Colonic mucosa (tissue), 4 donors: ENCODE results near the gene EYS. TPM values are rescaled to one million over a fixed set of nuclear protein-coding genes. Genes with fewer than 3 reads are reported as not detected.

Experiments used
- DNase-seq: peaks from one replicate; pipeline ENCODE4 v3.0.0-alpha.2; 2020
- H3K27ac ChIP-seq: fragments of 200-600 bp; one replicate; pipeline ENCODE4 v1.8.0; 2021
- H3K27me3 ChIP-seq: fragments of 200-600 bp; one replicate; pipeline ENCODE4 v1.8.0; 2021
- H3K36me3 ChIP-seq: fragments of 200-600 bp; one replicate; pipeline ENCODE4 v1.8.0; 2021
- H3K4me1 ChIP-seq: fragments of 200-600 bp; one replicate; pipeline ENCODE4 v1.8.0; 2021; ENCODE audit warnings: mild to moderate bottlenecking
- H3K4me3 ChIP-seq: fragments of 200-600 bp; one replicate; pipeline ENCODE4 v1.8.0; 2021
- H3K9ac ChIP-seq, 2 donors: one replicate each; pipeline ENCODE4 v1.7.0; 2013; ENCODE audit warnings: control low read depth in 2 of 2, low read depth in 2 of 2, low read length in 2 of 2
- H3K9me3 ChIP-seq: fragments of 200-600 bp; one replicate; pipeline ENCODE4 v1.8.0; 2021
- CTCF ChIP-seq: fragments of 200-600 bp; IDR thresholded peaks from one replicate; pipeline ENCODE4 v1.8.0; 2022; ENCODE audit warnings: antibody characterized with exemption, mild to moderate bottlenecking
- intact Hi-C: fragments of 100-400 bp; cut with DNase I; formaldehyde crosslinking; loops from one replicate; pipeline ENCODE4 v1.14.1; 2022
- total RNA-seq, 2 donors: library from RNA; stranded (reverse); fragmentation: NEBNext Ultra II Directional in 1 of 2; extraction: Animal tissue kit (Norgen Biotek cat#: 25700) in 1 of 2; gene quantifications; one replicate each; pipeline ENCODE4 v1.2.1, GENCODE V29; 2021
- donor health status: healthy.
- donor health status: DM: no; HTN: no; CAD: no.
- donor health status: DM: no; HTN: no; CAD: no.

Gene EYS
- total RNA-seq, 2 donors from 2014 or later: 0.64 to 0.82 TPM

DNA sequence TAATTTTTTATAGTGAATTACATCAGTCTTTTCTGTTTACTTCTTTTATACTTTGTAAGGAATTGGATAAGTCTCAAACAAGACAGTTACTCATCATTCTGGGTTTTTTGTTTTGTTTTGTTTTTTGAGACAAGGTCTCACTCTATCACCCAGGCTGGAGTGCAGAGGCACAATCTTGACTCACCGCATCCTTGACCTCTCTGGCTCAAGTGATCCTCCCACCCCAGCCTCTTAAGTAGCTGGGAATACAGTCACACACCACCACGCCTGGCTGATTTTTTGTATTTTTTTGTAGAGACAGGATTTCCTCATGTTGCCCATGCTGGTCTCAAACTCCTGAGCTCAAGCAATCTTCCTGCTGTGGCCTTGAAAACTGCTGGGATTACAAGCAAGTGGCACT, 524.3 kb downstream of the EYS start:
- Histone ChIP-seq H3K9ac (no peak overlapping the region), H3K4me1 (no peaks in the 10 kb centered on the region), H3K27me3 (no peaks in the 10 kb centered on the region), H3K36me3 (no peaks in the 10 kb centered on the region), H3K27ac (no peak overlapping the region), H3K9me3 (no peaks in the 10 kb centered on the region), H3K4me3 (no peak overlapping the region)
- intact Hi-C loops: no loop called here
- no peak for DNase-seq
- no peak for TF ChIP-seq CTCF

- no peaks in the 10 kb centered on the region for H3K27me3 ChIP-seq
- TF ChIP-seq CTCF: no peak
- no peak for DNase-seq
- no peaks in the 10 kb centered on the region for H3K4me1 ChIP-seq
- H3K9me3 ChIP-seq: no peaks in the 10 kb centered on the region
- no peak overlapping the region for H3K4me3 ChIP-seq
- H3K36me3 ChIP-seq: no peaks in the 10 kb centered on the region
- H3K9ac ChIP-seq: no peak overlapping the region
- no peak overlapping the region for H3K27ac ChIP-seq
- intact Hi-C loops: no loop called here
Observed at GRCh38 chr6:65170273-65170672, 536.8 kb downstream of the EYS start.

- no peak for TF ChIP-seq CTCF
- H3K27me3 ChIP-seq: no peaks in the 10 kb centered on the region
- H3K4me1 ChIP-seq: no peaks in the 10 kb centered on the region
- DNase-seq: no peak
- intact Hi-C loops: no loop called here
- no peak overlapping the region for H3K27ac ChIP-seq
- no peak overlapping the region for H3K4me3 ChIP-seq
- no peak overlapping the region for H3K9ac ChIP-seq
- no peaks in the 10 kb centered on the region for H3K36me3 ChIP-seq
- no peaks in the 10 kb centered on the region for H3K9me3 ChIP-seq
Observed at GRCh38 chr6:65161661-65162060, 545.4 kb downstream of the EYS start.

DNA sequence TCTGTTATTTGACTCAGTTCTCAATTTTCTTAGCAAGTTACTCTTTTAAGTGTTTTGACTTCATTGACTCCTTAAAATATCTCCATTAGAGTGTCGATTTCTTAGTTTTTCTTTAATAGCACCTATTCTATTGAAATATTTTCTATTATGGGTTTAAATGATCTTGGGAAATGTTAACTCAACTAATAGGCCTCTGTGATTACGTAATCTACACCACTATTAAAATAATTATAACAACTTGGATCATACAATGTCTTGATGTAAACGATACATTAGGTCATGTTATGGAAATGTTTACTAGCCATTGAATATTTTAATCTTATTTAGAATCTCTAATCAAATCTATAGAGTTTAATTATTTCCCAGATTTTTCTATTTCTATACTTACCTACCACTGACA, 550.0 kb downstream of the EYS start:
- no peak for TF ChIP-seq CTCF
- Histone ChIP-seq H3K36me3 (no peaks in the 10 kb centered on the region), H3K4me3 (no peak overlapping the region), H3K4me1 (no peaks in the 10 kb centered on the region), H3K9me3 (no peaks in the 10 kb centered on the region), H3K27ac (no peak overlapping the region), H3K27me3 (no peaks in the 10 kb centered on the region), H3K9ac (no peak overlapping the region)
- no peak for DNase-seq
- intact Hi-C loops: no loop called here

DNA sequence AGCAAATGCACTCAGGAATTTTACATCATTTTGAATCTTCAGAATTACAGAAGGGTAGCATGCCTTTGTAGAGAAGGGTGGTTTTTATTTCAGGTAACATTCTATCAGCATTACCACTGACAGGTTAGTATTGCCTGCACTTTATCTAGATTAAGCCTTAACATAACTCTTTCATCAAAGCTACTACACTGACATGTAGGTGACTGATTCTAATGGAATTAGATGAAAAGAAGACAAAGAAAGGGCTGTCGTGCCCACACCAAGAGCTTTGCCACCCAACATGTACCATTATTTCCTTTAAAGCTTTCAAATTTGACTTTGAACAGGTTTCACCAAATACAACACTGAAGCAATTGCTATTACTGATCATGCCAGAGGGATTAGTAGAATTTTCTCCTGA, 551.9 kb downstream of the EYS start:
- no peak for TF ChIP-seq CTCF
- Histone ChIP-seq H3K36me3 (no peaks in the 10 kb centered on the region), H3K27me3 (no peaks in the 10 kb centered on the region), H3K4me3 (no peak overlapping the region), H3K9me3 (no peaks in the 10 kb centered on the region), H3K4me1 (no peaks in the 10 kb centered on the region), H3K9ac (no peak overlapping the region), H3K27ac (no peak overlapping the region)
- intact Hi-C loops: no loop called here
- no peak for DNase-seq

- intact Hi-C loops: no loop called here
- Histone ChIP-seq H3K4me1 (no peaks in the 10 kb centered on the region), H3K9ac (no peak overlapping the region), H3K36me3 (no peaks in the 10 kb centered on the region), H3K9me3 (no peaks in the 10 kb centered on the region), H3K27ac (no peak overlapping the region), H3K4me3 (no peak overlapping the region), H3K27me3 (no peaks in the 10 kb centered on the region)
- DNase-seq: no peak
- TF ChIP-seq CTCF: no peak
Observed at GRCh38 chr6:65149841-65150240, 557.2 kb downstream of the EYS start.
